HG03354 (cell line): ENCODE measurements around the gene RABEPK.
"Not testable (repeated sequence)": the region's sequence is repeated elsewhere in the genome, so short reads cannot be mapped to it uniquely, and the experiment has no call there.

ENCODE experiments used
- ATAC-seq: cut with Tn5 transposase; IDR thresholded peaks from one replicate; pipeline ENCODE4 v1.9.1; 2021; ENCODE audit warnings: mild to moderate bottlenecking; ENCODE audit not compliant: unreplicated experiment, poor library complexity, severe bottlenecking

The RABEPK gene

DNA sequence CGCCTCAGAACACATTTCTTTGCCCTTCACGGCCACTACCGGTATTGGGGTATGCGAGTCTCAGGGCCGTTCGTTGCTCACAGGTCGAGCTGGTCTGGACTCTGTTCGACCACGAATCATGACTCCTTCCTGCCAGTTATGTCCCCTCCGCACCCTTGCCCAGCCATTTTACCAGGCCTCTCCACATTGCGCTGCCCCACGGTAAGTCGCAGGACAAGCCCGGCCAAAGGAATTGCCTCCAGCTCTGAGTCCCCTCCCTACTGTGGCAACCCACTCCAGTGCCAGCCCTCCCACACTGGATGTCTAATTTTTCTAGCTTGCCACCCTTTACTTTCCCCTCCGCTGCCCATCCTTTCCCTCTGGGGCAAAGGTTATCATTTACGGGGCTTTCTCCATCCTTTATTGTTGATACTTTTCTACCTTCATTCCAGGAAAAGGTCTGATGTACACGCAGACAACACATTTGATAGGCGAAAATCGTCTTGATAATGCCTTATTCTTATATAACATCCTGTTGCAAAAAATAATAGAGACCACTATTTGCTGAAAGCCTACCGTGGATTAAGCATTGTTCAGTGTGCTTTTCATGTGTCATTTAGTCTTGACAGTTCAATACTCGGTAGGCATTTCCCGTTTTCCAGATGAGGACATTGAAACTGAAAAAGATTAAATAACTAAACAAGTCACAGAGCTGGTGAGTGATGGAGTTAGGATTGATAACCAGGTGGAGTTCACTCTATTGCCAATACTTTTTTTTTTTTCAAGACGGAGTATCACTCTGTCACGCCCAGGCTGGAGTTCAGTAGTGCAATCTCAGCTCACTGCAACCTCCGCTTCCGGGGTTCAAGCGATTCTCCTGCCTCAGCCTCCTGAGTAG is 41.8 kb downstream of the RABEPK start:
- ATAC-seq: peak; percentile 26

DNA sequence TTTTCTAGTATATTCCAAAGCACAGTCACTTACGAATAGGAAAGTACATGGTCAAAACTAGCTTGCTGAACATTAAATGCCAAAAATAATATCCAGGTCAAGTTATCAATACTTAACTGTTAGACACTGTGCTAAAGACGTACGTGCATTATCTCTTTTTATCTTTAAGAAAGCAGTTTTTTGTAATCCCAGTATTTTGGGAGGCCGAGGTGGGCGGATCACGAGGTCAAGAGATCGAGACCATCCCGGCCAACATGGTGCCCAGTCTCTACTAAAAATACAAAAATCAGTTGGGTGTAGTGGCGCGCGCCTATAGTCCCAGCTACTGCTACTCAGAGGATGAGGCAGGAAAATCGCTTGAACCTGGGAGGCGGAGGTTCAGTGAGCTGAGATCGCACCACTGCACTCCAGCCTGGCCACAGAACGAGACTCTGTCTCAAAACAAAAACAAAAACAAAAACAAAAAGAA is 43.5 kb downstream of the RABEPK start:
- ATAC-seq: no peak

DNA sequence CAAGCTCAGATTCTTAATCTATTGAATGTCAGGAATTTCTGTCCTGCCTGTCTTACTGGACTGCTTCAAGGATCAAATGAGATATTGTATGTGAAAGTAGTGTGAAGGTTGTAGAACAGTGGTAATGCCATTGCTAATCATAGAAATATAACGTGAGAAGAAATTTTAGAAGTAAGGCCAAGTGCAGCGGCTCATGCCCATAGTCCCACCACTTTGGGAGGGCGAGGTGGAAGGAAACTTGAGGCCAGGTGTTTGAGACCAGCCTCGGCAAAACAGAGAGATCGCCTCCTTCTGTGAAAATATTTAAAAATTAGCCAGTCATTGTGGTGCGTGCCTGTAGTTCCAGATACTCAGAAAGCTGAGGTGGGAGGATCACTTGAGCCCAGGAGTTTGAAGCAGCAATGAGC is 45.9 kb downstream of the RABEPK start:
- no peak for ATAC-seq

DNA sequence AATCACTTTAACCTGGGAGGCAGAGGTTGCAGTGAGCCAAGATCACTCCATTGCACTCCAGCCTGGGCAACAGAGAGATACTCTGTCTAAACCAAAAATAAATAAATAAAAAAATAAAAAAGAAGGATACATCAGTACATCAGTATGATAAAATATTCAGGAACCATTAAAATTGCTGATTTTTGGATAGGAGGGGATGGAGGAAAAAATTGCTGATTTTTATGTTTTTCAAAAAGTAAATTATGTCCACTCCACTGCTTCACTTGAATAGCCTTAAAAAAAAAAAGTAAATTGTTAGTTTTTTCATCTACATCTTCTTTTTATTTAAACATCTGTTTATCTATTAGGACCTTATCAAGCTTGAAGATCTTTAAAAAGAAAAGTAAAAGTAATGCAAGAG is 53.9 kb downstream of the RABEPK start:
- no peak for ATAC-seq

DNA sequence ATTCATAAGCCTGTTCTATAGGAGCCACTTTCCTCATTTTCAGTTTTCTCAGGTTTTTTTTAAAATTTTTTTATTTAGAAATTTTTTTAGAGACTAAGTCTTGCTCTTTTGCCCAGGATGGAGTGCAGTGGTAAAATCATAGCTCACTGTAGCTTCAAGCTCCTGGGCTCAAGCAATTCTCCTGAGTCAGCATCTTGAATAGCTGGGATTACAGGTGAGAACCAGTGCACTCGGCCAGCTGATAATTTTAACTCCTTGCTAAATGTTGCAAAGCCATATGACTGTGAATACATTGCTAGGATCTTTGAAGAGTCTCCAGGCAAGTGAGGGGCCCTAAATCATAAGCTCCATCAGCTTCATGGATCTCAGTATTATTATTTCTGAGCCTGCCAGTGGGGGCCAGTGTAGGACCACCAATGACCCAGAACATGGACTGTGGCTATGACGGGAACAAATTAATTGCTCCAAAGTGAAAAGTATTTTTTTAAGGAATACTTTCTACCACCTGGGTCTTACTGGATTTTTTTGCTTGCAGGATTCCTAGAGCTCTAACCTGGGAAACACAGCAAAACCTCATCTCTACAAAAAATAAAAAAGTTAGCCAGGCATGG is 55.5 kb downstream of the RABEPK start:
- no peak for ATAC-seq

DNA sequence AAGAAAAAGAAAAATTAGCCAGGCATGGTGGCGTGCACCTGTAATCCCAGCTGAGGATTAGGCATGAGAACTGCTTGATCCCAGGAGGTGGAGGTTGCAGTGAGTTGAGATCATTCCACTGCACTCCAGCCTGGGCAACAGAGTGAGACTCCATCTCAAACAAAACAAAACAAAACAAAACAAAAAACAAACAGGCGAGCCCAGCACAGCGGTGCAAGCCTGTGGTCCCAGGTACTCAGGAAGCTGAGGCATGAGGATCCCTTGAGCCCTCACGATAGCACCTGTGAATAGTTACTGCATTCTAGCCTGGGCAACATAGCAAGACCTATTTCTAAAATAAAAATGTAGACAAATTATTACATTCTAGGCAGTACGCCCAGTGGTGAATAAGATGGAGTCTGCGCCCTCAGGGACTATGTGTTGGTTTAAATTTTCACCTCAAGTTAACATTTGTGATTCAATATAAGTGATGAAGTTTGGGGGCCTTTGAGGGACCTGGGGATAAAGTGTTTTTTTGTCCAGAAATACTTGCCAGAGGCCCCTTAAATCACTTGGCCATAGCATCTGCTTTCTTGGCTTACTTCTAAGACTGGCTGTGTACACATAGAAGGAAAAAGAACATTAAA is 57.9 kb downstream of the RABEPK start:
- no peak for ATAC-seq

DNA sequence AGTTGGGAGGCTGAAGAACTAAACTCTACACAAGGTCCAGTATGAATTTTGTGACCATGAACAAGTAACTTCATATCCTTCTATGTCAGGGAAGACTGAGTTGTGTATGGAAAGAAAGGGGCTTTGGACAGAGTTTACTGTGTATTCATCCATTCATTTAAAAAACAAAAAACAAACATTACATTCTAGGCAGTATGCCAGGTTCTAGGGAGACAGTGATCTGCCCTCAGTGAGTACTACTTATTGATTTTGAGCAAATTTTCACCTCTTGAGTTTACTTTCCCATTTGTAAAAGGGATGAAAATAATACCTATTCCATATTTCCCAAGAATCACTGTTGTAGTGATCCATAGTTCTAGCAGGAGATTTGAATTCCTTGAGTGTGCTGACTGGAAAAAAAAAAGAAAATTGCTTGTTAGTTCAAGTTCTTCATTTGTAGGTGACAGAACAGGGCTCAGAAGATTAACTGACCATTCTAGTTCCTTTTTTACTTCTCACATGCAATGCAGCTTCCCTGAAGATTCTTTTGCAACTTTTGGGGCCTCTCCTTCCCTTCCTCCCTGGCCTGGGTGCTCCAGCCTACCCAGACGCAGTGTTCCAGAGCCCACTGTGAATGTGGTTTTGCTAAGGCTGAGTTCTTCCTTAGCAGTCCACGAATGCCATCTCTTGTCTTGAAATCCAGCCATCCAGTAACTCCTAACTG is 58.6 kb downstream of the RABEPK start:
- ATAC-seq: no peak

DNA sequence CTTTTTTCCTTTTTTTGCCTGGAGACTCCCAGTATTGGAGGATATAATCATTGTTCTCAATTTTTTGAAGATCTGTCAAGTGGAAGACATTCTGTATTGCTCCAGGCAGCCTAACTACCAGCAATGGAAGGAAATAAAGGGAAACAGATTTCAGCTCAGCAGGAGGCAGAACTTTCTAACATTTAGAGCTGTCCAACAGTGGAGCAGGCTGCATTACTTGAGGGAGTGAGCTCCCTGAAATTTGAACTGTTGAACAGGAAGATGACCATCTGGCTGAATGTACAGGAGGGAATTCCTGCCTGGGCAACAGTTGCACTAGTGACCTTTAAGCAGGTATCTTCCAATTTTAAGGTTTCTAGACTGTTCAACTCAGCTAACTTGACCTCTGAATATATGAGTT is 60.2 kb downstream of the RABEPK start:
- no peak for ATAC-seq

DNA sequence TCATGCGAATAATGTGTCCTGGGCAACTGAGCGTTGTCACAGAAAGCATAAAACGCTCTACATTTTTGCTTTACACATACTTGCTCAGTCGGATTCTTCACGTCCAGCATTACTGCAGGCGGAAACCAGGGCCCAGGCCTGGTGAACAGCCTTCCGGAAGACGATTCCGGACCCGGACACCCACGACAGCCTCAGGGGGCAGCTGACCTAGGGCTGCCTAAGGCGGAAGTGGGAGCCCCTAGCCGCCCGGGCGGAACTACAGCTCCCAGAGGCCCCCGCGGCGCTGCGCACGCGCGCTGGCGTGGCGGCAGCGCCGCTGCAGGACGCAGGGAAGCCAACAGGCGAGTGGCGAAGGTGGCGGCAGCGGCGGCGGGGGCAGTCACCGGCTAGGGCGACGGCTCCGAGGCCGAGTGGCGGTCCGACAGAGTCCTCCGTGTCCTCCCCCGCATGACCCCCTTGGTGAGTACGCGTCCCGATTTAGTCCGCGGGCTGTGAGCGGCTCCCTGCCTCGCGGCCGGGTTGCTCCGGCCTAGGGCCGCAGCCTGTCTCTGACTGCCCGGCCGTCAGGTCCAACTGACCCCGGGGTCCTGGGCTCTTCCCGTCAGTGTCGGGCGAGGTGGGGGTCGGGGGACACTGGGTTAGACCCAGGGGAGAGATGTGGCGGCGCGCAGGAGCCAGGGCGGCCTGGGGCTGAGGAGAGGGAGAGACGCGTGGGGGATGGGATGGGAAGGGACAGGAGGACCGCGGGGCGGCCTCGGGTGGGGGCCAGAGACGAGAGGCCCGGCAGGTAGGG is 61.4 kb downstream of the RABEPK start, which contains the start of gene GAPVD1:
Gene GAPVD1, plus strand, starts transcription at position 326 of the 793 bp plus-strand sequence. CDS start 37,096 bp downstream, outside the sequence.
- peak; percentile 96 for ATAC-seq

DNA sequence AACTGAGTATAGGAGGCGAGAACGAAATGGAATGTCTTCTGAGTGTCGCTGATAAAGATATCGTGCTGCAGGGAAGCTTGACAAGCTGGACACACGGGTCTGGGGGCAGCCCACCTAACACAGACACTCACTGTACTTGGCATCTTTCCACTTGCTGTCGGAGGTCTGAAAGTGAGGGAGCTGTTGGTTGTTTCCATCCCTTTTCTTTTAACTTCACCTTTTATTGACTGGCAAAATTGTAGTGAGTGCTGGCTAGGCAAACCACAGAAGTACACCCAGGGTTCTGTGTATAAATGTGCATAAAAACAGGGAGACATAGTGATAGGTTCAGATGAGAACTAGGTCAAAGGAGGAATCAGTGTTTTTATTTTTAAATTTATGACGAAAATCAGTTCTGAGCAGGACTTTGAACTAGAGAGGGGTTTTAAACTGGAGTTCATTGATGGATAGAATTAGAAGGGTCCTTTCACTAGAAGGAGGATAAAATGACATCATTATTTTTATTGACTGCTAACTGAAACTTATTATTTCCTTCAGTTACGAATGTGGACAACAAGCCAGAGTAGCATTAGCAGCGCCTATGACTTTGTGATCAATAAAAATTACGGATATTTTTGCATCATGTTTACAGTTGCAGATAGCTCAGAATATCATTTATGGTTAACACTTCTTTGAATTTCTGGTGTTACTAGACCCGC is 62.1 kb downstream of the RABEPK start:
- ATAC-seq: peak; percentile 13

DNA sequence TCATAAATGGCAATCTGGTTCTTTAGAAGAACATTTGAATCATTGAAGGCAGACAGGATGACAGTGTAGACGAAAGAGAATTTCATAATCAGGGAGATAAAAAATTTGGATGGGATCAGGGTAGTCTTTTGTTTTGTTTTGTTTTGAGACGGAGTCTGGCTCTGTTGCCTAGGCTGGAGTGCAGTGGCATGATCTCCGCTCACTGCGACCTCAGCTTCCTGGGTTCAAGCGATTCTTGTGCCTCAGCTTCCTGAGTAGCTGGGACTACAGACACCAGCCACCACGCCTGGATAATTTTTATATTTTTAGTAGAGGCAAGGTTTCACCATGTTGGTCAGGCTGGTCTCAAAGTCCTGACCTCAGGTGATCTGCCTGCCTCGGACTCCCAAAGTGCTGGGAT is 63.7 kb downstream of the RABEPK start:
- ATAC-seq: not testable (repeated sequence)

DNA sequence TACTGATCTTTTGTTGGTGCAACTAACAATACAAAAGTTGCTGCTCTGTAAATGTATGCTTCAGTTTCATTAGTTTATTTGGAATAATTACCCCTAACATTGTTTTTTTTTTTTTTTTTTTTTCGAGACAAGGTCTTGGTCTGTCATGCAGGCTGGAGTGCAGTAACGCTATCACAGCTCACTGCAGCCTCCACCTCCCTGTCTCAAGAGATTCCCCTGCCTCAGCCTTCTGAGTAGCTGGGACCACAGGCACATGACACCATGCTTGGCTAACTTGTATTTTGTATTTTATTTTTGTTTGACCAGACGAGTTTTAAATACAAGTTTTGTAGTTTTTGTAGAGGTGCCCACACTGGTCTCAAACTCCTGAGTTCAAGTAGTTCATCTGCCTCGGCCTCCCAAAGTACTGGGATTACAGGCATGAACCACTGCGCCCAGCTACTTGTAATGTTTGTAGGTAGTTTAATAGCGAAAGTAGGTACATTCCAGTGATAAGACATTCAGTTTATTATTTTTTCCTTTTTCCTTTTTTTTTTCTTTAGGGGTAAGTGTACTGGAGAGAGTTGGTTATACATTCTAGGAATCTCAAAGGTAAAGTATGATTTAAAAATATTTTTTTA is 68.2 kb downstream of the RABEPK start:
- no peak for ATAC-seq

DNA sequence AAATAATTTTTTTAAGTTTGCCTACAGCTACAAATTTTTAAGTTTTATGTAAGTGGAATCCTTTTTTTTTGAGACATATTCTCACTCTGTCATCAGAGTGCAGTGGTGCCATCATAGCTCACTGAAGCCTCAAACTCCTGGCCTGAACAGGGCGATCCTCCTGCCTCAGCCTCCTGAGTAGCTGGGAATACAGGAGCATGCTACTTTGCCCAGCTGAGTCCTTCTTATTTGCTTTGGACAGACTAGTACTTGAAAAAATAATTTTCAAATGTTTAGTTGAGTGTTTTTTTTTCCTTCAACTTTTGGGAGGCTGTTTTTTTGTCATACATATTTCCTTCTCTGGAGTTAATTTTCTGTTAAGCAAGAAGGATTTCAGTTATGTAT is 68.7 kb downstream of the RABEPK start:
- no peak for ATAC-seq

DNA sequence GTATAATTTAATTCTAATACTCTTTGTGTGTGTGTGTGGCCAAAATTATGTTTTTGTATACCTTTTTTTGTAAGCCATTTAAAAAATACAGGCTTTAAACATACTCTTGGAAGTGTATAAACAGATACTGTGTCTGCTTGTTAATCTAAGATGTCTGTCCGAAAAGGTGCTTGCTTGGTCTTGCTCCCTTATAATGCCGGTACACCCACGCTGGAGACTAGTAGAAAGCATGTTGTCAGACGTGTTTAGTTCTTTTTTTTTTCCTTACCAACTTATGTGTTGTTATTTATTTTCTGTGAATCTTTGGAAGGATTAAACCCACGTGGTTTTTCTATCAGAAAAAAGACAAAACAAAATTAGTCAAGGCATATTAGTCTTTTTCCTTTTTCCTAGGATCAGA is 70.7 kb downstream of the RABEPK start:
- no peak for ATAC-seq

DNA sequence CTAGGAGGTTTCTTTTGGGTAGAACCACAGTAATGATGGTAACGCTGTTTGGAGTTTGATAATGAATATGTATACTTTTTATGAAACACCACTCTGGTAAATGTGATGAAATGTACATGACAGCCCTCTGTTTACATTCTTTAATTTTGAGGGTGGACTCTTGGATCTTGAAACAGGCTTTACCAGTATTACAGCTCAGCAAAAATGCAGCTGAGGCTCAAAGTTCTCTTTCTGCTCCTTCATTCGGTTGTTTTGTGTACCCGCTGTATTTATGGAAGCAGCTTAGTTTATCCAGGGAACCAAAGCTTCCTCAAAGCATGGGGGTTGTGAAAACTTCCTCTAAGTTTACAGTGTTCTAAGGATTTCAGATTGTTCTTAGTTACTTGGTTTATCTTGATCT is 72.4 kb downstream of the RABEPK start:
- no peak for ATAC-seq

DNA sequence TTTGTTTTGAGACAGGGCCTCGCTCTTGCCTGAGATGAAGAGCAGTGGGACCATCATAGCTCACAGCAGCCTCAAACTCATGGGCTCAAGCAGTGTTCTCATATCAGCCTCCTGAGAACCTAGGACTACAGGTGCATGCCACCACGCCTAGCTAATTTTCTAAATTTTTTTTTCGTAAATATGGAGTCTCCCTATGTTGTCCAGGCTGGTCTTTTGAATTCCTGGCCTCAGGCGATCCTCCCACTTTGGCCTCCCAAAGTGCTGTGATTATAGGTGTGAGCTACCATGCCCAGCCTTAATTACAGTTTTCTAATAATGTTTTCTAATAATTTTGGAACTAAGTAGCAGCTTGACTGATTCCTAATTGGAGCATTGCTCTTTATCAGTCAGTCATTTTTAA is 76.4 kb downstream of the RABEPK start:
- no peak for ATAC-seq

DNA sequence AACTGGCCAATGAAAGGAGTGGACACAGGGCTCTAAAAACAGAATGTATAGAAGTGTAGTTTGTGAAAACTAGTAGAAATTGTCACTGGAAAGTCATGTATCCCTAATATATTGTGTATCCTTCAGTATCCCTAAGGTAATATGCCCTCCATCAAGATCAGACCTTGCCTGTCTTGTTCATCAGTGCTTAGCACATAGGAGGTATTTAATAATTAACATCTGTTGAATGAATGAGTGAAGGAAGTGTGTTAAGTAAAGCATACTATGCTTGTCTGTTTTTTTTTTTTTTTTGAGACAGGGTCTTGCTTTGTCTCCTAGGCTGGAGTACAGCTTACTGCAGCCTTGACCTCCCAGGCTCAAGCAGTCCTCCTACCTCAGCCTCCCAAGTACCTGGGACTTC is 77.1 kb downstream of the RABEPK start:
- ATAC-seq: no peak

DNA sequence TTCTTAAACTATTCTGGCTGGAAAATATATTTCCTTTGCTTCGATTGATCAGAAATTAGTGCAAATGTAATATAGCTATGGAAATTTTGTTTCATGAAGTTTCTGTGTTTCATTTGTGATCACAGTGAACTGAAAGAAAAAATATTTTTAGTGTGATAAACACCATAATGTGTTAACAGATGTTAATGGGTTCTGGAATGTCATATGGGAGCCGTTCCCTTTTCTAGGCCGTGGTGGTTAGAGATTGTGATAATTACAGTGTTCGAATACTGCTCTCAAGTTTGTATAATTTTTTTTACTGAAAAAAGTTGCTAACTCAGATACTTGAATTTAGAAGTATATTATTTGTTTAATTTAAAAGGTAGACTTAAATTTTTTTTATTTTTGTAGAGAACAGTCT is 80.6 kb downstream of the RABEPK start:
- ATAC-seq: no peak
